ENCODE data around the gene CLEC4E.

DNA sequence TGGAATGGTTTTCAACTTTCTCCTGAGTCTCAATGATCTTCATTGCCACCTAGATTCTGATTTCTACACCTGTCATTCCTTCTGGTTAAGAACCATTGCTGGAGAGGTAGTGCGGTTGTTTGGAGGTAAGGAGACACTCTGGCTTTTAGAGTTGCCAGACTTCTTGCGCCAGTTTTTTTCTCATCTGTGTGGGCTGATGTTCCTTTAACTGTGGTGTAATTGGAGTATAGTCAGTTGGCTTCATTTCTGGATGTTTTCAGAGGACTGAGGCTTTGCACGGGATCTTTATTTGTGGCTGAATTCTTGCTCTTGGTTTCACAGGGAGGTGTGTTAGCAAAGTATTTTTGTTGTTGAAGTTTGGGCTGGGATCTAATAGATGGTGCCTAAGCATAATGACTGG, 33.1 kb downstream of the CLEC4E start:
- TF ChIP-seq, protein P1, sequence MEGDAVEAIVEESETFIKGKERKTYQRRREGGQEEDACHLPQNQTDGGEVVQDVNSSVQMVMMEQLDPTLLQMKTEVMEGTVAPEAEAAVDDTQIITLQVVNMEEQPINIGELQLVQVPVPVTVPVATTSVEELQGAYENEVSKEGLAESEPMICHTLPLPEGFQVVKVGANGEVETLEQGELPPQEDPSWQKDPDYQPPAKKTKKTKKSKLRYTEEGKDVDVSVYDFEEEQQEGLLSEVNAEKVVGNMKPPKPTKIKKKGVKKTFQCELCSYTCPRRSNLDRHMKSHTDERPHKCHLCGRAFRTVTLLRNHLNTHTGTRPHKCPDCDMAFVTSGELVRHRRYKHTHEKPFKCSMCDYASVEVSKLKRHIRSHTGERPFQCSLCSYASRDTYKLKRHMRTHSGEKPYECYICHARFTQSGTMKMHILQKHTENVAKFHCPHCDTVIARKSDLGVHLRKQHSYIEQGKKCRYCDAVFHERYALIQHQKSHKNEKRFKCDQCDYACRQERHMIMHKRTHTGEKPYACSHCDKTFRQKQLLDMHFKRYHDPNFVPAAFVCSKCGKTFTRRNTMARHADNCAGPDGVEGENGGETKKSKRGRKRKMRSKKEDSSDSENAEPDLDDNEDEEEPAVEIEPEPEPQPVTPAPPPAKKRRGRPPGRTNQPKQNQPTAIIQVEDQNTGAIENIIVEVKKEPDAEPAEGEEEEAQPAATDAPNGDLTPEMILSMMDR (conservative IDR thresholded peaks at IDR 0.05; ENCODE audit: low read length) = no peak
- TF ChIP-seq EZH2phosphoT487 (IDR thresholded peaks at IDR 0.05; ENCODE audit: borderline replicate concordance) = no peak

Measured in Loucy (cell line).